GM21786 (cell line): ENCODE results near the gene PIP4K2C.
A peak's percentile ranks its signal among the peaks of the same experiment; 100 is the strongest.
"Not testable (repeated sequence)": the region's sequence is repeated elsewhere in the genome, so short reads cannot be mapped to it uniquely, and the experiment has no call there.

Experiments
- ATAC-seq: cut with Tn5 transposase; IDR thresholded peaks from one replicate; pipeline ENCODE4 v1.9.1; 2021; ENCODE audit not compliant: unreplicated experiment

PIP4K2C gene

DNA sequence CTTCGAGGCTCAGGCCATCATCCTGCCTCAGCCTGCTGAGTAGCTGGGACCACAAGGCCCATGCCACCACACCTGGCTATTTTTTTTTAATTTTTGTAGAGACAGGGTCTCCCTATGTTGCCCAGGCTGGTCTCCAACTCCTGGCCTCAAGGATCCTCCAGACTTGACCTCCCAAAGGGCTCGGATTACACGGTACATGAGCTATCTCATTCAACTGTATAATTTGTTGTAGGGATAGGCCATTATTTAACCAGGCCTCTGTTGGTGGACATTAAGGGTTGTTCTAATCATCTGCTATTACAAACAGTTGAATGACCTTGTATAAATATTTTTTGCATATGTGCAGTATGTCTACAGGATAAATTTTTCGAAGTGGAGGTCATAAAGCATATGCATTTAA is 32.1 kb upstream of the PIP4K2C start:
- ATAC-seq: no peak

DNA sequence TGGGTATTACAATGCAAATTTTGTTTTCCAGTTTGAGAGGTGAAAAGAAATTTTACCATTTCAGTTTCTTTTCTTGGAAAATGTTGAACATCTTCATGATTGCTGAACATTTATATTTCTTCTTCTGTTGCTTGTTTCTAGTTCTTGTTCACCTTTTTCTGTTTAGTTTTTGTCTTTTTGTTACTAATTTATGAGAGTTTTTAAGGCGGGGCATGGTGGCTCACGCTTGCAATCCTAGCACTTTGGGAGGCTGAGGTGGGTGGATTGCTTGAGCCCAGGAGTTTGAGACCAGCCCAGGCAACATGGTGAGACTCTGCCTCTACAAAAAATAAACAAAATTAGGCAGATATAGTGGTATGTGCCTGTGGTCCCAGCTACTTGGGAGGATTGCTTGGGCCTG is 30.5 kb upstream of the PIP4K2C start:
- ATAC-seq: no peak

DNA sequence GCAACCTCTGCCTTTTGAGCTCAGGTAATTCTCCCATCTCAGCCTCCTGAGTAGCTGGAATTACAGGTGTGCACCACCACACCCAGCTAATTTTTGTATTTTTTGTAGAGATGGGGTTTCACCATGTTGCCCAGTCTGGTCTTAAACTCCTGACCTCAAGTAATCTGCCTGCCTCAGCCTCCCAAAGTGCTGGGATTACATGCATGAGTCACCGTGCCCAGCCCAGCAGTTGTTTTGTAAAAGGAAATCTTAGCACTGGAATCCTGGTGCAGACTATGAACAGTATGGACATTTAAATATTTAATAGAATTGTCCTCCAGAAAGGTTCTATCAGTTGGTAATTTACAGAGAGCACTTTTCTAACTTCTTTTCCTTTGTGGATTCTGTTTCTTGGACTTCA is 29.9 kb upstream of the PIP4K2C start:
- not testable (repeated sequence) for ATAC-seq

DNA sequence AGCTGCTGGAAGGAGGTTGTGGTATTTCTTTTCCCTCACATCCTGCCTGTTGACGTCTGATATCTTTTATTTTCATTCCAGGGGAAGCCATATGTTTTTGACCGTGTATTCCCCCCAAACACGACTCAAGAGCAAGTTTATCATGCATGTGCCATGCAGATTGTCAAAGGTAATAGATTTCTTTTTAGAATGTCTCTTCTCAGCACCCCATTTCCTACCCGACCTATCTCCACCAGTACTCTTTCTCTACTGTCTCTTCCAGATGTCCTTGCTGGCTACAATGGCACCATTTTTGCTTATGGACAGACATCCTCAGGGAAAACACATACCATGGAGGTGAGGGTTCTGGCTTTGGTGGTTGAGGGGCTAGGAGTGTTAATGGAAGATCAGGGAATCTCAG is 27.6 kb upstream of the PIP4K2C start:
- no peak for ATAC-seq

DNA sequence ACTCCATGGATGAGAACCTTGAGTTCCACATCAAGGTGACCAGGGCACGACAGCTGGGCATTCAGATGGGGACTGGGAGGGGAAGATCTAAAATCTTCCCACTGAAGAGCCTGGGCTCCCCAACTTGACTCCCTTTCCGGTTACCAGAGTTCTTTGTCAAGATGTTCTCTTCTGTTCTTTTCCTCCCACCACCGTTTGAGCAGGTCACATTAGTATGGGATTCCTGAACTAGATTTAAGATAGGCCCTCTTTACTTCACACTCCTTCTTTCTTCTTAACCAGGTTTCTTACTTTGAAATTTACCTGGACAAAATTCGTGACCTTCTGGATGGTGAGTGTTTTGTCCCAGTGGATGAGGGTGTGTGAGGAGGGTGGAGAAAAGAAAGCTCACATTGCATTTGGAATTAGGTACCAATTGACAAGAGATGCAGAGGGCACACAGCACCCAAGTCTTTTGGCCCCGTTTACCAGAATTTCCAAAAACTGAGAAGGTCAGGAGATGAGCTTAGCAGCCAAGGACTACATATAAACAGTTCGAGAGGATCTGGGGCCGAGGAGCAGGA is 26.7 kb upstream of the PIP4K2C start:
- ATAC-seq: no peak

DNA sequence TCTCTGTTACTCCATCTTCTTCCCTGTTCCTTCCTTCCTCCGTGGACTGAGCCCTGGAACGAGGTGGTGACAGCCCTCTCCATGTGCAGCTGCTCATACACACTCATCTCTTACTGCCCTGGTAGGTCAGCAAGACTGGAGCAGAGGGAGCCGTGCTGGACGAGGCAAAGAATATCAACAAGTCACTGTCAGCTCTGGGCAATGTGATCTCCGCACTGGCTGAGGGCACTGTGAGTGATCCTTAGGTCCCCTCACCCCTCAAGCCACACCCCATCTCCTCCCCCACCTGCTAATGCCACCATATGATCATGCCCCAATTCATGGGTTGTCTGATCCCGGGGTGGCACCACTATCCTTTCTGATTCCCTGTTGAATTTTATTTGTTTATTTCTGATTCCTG is 22.2 kb upstream of the PIP4K2C start:
- no peak for ATAC-seq

DNA sequence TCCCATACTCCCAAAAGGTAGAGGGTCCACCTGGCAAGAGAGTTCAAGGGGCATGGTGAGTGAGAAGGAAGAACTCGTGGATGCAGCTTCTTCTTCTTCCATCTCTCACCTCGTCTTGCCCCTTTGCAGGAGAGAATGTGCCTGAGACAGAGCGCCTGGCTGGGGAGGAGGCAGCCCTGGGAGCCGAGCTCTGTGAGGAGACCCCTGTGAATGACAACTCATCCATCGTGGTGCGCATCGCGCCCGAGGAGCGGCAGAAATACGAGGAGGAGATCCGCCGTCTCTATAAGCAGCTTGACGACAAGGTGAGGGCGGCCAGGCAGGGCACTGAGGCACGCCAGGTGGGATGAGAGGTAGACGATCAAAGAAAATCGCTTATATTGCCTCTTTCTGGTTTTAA is 21.1 kb upstream of the PIP4K2C start:
- ATAC-seq: no peak

DNA sequence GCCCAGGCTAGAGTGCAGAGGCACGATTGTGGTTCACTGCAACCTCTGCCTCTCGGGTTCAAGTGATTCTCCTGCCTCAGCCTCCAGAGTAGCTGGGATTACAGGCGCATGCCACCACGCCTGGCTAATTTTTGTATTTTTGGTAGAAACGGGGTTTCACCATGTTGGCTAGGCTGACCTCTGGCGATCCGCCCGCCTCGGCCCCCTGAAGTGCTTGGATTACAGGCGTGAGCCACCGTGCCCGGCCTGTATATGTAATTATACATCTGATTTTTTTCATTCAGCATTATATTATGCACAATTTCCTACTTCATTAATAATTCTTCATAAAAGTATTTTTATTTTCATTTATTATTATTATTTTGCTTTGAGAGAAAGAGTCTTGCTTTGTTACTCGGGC is 20.6 kb upstream of the PIP4K2C start:
- ATAC-seq: not testable (repeated sequence)

DNA sequence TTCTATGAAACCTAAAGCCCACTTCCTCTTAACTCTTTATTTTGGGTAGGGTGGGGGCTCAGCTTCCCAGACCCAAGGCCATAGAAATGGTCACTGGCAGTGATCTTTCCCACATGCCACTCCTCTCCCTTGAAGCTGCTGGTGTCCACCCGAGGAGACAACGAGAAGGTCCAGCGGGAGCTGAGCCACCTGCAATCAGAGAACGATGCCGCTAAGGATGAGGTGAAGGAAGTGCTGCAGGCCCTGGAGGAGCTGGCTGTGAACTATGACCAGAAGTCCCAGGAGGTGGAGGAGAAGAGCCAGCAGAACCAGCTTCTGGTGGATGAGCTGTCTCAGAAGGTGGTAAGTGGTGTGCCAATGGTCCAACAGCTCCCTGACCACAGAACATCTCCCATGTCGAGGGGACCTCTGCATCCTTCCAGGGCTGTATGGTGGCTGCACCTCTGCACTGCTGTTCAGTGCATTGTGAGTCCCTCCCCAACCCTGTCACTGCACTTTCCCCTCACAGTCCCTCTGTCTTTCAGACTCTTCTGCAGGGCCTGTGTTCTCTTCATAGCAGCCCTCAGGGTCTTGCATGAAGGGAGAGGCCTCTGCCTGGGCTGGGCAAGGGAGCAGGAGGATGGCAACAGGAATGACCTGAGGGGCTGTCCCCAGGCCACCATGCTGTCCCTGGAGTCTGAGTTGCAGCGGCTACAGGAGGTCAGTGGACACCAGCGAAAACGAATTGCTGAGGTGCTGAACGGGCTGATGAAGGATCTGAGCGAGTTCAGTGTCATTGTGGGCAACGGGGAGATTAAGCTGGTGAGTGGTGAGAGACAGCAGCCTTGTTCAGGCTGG is 18.8 kb upstream of the PIP4K2C start:
- ATAC-seq: no peak

DNA sequence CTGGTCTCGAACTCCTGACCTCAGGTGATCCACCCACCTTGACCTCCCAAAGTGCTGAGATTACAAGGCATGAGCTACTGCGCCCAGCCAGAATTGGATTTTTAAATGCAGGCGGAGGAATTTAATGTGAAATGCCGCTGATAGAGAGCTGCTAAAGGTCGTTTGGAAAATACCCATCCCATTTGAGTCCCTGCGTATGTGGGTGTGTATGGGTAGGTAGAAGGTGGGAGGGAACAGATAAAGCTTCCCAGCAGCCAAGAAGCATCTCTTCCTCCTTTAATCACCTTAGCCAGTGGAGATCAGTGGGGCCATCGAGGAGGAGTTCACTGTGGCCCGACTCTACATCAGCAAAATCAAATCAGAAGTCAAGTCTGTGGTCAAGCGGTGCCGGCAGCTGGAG is 16.2 kb upstream of the PIP4K2C start:
- no peak for ATAC-seq

DNA sequence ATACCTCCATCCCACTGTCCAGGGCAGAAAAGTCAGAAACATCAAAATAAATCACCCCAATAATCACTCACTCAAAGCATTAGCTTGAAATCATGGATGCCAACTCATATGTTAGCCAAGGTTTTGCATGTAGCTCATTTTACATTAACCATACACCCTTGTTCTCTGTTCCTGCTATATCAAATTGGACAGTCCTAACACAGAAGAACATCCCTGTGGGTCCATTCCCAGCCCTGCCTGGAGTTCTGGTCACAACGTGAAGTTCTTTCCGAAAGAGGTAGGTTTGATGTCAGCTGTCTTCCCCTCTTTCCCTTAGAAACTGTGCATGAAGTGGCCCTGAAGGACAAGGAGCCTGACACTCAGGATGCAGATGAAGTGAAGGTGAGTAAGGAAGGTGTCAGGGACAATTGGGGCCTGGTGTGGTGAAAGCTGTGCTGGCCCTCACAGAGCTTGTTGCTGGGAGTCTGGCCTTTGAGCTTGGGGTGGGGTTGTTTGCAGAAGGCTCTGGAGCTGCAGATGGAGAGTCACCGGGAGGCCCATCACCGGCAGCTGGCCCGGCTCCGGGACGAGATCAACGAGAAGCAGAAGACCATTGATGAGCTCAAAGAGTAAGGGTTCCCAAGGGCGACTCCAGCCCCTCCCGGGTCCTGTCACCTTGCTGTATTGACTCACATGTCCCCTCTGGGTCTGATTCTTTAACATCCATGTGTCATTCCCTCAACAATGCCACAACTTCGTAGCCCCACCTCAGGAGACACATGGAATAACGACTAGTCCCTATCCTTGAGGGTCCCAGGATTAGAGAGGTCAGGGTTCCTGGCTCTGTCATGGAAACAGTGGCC is 15.0 kb upstream of the PIP4K2C start:
- no peak for ATAC-seq

DNA sequence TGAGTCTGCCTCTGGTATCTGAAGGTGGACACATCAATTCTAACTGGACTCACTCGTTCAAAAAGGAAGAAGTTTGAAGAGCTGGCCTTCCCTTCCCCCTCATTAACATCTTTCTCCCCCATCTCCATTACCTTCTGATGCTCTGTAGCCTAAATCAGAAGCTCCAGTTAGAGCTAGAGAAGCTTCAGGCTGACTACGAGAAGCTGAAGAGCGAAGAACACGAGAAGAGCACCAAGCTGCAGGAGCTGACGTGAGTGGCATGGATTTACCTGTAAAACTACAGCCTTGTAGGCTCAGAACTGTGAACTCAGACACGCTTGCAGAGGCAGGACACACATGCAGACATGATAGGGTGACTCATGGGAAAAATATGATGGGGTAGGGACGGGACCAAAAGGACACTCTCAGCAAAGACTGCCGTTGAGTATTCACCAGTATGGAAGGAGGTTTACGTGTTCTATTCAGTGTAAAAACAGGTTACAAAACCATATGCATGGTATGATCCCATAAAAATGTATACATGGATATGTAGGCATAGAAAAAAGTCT is 14.3 kb upstream of the PIP4K2C start:
- no peak for ATAC-seq

DNA sequence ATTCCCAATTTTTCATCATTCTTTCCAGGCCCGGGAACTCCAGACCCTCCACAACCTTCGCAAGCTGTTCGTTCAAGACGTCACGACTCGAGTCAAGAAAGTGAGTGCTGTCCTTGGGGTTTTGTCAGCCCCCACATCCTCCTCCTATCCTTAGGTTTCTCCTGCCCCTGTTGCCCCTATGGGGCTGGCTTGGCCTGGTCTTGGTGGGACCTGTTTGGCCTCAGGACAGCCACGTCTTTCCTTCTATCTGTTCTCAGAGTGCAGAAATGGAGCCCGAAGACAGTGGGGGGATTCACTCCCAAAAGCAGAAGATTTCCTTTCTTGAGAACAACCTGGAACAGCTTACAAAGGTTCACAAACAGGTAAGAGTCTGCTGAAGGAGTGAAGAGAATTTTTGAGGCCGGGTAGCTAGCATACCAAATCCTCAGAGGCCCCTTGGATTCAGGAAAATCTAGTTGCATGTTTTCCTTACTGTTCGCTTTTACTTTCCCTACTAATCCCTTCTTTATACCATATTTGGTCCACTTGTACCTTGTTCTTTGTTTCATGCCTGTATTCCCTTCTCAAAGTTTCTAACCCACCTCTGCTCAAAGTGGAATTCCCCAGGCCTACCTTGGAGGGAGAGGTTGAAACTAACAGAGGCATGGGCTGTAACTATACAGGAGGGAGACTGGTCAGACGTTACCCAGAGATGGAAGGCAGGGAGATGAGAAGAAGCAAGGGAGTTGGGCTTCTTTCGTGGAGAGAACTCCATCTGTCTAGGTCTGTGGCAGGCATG is 12.8 kb upstream of the PIP4K2C start:
- no peak for ATAC-seq

DNA sequence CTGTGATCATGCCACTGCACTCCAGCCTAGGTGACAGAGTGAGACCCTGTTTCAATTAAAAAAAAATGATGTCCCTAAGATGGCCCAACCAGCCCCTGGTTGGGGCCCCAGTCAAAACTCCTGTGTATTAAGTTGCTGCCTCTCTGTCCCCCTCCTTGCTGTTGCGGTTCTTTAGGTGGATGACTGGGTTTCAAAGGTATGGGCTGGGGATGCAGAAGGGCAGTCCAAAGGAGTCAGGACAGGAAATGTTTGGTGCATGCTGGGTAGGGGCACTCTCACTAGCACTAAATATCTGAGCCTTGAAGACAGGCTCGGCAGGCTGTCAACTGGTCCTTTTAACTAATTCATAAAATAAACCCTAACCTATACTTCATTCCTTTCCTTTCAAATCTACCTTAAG is 12.0 kb upstream of the PIP4K2C start:
- ATAC-seq: no peak

DNA sequence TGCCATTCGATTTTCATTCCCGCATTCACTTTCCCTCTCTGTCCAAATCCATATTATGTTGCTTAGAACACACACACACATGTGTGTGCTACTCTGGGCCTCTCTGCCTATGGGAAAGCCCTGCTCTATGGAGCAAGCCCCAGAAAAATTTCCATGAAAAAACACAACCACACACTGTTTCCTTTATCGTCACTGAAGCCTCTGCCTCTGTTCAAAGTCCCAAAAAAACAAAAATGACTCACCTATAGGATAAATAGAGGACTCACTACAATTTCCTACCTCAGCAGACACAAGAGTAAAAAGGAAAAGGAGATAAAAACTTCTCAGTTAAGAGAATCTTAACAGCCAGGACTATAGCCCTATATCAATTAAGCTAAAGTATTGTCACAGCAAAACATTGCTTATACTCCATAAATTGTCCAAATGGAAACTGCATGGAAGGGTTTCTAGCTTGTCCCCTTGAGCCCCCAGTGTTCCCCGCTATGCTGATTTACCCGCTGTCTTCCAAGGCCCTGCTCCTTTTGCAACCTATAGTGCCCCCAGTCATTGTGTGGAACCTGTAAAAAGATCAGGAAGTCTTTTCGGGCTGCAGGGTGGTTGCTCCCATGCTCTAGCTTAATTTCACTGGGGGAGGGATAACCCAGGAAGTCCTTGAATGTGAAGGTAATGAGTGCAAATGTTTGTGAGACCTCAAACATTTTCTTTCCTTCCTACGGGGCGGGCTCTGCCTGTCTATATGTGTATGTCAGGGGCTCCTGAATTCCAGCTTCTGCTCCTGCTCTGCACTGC is 11.1 kb upstream of the PIP4K2C start:
- no peak for ATAC-seq

DNA sequence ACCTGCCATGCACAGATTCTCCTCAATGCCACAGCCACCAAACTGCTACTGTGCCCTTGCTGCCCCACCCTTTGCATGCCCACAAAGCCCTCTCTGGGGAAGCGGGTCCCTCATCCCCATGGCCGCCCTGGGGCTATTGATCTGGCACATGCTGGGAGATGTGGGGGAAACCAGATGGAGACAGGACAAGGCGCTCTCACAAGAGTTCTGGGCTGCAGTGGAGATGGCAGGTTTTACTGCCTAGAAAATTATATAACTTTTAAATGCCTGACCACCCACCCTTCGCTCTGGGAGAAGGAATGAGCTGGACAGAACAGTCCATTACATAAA is 10.6 kb upstream of the PIP4K2C start:
- no peak for ATAC-seq

DNA sequence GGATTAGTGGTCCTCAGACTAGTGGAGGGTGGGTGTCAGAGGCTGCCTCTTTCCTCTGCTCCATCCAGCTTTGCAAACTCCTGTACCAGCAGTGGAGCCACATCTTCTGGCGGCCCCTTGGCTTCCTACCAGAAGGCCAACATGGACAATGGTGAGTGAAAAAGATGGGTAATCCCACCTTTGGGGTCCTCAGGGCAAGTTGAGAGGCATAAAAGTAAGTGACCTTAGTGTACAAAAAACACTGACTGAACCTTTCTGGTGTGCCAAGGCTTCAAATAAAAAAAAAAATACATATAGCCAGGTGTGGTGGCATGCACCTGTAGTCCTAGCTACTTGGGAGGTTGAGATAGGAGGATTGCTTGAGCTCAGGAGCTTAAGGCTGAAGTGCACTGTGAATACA is 9.2 kb upstream of the PIP4K2C start:
- ATAC-seq: no peak

DNA sequence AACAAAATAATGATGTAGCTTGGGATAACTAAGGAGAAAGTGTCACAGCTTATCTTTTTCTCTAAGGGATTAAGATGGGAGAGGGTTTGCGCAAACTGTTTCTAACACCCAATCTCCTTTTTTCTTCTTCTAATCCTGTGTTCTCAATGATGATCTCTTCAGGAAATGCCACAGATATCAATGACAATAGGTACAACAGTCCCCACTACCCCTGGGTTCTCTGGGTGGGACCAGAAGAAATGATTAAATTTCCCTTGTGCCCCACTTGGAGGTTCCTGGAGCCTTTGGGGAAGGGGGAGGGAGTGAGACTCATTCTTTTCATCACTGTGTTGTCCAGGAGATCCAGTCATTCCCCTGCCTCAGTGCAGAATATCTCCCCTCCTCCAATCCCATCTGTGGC is 8.6 kb upstream of the PIP4K2C start:
- no peak for ATAC-seq

DNA sequence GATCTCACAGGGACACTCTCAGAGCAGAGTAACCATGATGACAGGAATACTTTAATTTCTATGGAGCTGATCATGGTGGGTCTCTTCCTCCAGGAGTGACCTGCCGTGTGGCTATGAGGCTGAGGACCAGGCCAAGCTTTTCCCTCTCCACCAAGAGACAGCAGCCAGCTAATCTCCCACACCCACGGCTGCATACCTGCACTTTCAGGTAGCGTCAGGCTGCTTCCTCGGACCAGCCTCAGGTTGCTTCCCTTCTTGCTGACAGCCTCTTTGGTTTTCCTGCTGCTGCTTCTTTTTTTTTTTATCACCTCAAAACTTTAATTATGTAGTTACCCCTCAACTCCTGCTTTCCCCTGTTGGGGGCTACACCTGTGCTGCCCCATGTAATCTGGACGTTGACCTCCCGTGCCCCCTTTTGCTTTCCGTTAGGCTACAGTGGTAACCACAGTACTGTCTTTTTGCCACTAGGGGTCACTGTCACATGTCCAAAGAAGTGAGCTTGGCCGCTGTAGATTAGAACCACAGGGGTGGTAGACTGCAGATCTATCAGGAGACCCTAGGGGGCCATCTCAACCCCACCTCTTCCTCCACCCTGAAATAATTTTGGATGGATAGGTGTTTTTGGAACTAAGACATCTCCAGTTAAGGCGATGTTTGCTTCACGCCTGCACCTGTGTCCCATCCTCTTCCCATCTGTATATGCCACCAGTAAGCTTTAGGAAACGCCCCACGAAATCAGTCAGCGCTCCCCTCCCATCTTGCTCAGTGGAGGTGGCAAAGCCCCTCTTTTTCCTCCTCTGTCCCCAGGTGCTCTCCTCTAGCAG is 7.8 kb upstream of the PIP4K2C start:
- ATAC-seq: peak; percentile 97
